ENCODE measurements around the gene STK25.
A peak's percentile ranks its signal among the peaks of the same experiment; 100 is the strongest.

The STK25 gene

DNA sequence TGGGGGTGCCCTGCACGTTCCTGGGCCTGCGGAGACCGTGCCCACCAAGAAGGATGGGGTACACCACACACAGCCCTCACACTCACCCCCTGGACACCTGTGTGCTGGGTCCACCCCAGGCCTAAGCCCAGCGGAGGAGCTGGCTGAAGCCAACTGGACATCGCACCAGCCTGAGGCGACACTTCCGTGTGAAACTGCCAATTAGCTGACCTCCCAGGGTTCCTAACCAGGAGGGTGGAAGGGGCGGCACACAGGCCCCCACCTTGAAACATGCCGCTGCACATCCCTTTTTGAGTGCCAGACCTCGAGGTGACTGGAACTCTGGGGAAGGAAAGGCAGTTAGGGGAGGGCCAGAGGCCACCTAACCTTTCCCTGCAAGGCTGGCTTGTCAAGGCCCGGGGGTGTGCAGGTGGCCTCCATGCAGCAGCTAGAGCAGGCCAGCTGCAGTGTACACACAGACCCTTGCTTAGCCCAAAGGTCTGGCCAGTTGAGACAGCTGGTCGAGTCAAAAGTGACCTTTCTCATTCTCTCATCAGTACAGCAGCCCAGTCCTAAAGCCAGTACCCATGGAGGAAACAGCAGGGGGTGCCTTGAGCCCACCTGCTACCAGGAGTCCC, 4.5 kb downstream of the STK25 start:
- no peak for DNase-seq
- Histone ChIP-seq H3K27me3 (ENCODE audit: insufficient read depth, low read depth, severe bottlenecking) (no peaks in the 10 kb centered on the region), H3K9me3 (ENCODE audit: severe bottlenecking) (no peaks in the 10 kb centered on the region), H3K4me3 (ENCODE audit: low read depth, low read length) (no peak overlapping the region), H3K27ac (peak overlapping the region; percentile 99), H3K36me3 (peaks cover 69% of the 10 kb centered on the region)
- TF ChIP-seq, protein P1, sequence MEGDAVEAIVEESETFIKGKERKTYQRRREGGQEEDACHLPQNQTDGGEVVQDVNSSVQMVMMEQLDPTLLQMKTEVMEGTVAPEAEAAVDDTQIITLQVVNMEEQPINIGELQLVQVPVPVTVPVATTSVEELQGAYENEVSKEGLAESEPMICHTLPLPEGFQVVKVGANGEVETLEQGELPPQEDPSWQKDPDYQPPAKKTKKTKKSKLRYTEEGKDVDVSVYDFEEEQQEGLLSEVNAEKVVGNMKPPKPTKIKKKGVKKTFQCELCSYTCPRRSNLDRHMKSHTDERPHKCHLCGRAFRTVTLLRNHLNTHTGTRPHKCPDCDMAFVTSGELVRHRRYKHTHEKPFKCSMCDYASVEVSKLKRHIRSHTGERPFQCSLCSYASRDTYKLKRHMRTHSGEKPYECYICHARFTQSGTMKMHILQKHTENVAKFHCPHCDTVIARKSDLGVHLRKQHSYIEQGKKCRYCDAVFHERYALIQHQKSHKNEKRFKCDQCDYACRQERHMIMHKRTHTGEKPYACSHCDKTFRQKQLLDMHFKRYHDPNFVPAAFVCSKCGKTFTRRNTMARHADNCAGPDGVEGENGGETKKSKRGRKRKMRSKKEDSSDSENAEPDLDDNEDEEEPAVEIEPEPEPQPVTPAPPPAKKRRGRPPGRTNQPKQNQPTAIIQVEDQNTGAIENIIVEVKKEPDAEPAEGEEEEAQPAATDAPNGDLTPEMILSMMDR (IDR thresholded peaks at IDR 0.05; ENCODE audit: low read depth, low read length) = no peak

DNA sequence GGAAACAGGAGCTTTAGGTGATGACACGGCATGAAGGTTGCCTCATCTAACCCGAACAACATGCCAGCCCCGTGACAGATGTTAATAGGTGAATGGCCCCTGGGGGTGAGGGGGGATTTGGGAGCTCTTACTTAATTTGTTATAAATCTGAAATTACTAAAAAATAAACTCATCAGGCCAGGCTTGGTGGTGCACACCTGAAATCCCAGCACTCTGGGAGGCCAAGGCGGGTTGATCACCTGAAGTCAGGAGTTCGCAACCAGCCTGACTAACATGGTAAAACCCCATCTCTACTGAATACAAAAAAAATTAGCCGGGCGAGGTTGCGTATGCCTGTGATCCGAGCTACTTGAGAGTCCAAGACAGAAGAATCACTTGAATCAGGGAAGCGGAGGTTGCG, 6.1 kb downstream of the STK25 start:
- DNase-seq = no peak
- H3K4me3 ChIP-seq (ENCODE audit: low read depth, low read length) = no peak overlapping the region
- peaks cover 82% of the 10 kb centered on the region for H3K36me3 ChIP-seq
- no peaks in the 10 kb centered on the region for H3K27me3 ChIP-seq (ENCODE audit: insufficient read depth, low read depth, severe bottlenecking)
- TF ChIP-seq, protein P1 (IDR thresholded peaks at IDR 0.05; ENCODE audit: low read depth, low read length) = no peak
- no peak overlapping the region for H3K27ac ChIP-seq
- no peaks in the 10 kb centered on the region for H3K9me3 ChIP-seq (ENCODE audit: severe bottlenecking)

DNA sequence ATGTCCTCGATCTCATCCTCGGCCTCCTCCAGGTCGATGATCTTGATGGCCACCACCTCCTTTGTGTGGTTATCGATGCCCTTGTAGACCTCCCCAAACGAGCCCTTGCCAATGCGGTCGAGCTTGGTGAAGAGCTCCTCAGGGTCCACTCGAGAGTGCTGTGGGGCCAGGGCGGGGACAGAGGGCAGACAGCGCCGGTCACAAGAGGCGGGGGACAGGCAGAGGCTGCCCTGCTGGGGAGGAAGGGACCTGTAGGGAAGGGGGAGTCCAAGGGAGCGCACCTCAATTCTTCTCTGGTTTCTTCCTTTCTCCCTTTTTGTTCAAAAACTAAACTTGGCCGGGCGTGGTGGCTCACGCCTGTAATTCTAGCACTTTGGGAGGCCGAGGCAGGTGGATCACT, 6.8 kb downstream of the STK25 start:
- H3K36me3 ChIP-seq = peaks cover 84% of the 10 kb centered on the region
- no peak for DNase-seq
- TF ChIP-seq, protein P1 (IDR thresholded peaks at IDR 0.05; ENCODE audit: low read depth, low read length) = no peak
- no peak overlapping the region for H3K4me3 ChIP-seq (ENCODE audit: low read depth, low read length)
- no peaks in the 10 kb centered on the region for H3K27me3 ChIP-seq (ENCODE audit: insufficient read depth, low read depth, severe bottlenecking)
- no peak overlapping the region for H3K27ac ChIP-seq
- H3K9me3 ChIP-seq (ENCODE audit: severe bottlenecking) = no peaks in the 10 kb centered on the region

DNA sequence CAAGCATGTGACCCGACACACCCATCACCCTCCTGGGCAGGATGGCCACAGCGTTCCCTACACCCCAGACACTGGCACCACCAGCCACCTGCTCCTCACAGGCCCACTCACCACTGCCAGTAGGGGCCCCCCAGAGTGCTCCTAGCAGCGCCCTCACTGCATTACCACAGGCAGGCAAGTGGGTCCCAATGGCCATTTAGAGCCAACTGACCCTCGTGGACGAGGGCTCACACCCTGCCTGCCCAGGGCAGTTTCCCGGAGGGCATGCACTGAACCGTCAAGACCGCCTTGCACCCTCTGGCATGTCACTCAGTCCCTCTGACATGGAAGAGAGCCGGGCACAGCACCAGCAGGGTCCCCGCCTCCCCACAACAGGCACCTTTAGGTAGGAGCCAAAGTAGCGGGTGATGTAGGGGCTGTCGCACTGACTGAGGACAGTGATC, 7.3 kb downstream of the STK25 start:
- DNase-seq = no peak
- H3K9me3 ChIP-seq (ENCODE audit: severe bottlenecking) = no peaks in the 10 kb centered on the region
- H3K36me3 ChIP-seq = peaks cover 84% of the 10 kb centered on the region
- H3K4me3 ChIP-seq (ENCODE audit: low read depth, low read length) = no peak overlapping the region
- no peak overlapping the region for H3K27ac ChIP-seq
- TF ChIP-seq, protein P1 (IDR thresholded peaks at IDR 0.05; ENCODE audit: low read depth, low read length) = no peak
- no peaks in the 10 kb centered on the region for H3K27me3 ChIP-seq (ENCODE audit: insufficient read depth, low read depth, severe bottlenecking)

DNA sequence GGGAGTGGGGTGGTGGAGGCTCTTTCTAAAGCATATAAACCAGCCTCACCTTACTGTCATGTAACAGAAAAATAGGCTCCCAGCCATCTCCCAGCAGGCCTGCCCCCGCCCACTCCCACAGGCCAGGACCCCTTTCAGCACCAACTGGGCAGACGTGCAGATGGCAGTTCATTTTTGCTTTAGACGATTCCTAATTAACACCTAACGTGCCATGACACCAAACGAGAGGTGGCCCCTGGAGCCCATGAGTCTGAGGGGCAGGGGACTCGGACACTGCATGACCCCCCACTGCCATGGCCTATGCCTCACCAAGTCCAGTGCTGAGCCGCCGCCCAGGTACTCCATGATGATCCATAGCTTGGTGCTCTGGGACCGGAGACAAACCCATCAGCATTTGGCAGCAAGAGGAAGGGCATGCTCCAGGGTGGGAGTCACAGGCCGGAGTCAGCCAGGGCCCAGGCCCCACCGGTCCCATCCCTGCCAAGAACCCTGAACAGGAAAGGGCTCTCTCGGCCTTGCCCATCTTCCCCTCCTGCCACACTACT, 7.9 kb downstream of the STK25 start:
- Histone ChIP-seq H3K4me3 (ENCODE audit: low read depth, low read length) (no peak overlapping the region), H3K36me3 (peaks cover 86% of the 10 kb centered on the region), H3K9me3 (ENCODE audit: severe bottlenecking) (no peaks in the 10 kb centered on the region), H3K27ac (no peak overlapping the region), H3K27me3 (ENCODE audit: insufficient read depth, low read depth, severe bottlenecking) (no peaks in the 10 kb centered on the region)
- TF ChIP-seq, protein P1 (IDR thresholded peaks at IDR 0.05; ENCODE audit: low read depth, low read length) = no peak
- no peak for DNase-seq

DNA sequence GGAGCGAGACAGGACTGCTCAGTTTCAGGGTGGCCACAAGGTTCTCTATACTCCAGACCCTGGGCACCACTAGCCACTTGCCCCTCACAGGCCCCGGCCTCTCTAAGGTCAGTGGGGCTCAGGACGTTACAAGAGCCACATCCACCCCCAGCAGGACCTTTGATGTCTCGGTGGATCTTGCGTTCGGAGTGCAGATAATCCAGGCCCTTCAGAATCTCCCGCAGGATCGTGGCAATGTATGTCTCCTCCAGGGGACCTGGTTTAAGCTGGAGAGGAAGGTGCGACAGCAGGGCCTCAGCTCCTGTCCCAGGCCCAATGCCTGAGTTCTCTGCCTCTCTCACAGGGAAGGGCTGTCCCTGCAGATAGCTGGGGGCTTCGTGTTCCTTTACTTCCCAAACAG, 8.4 kb downstream of the STK25 start:
- no peaks in the 10 kb centered on the region for H3K27me3 ChIP-seq (ENCODE audit: insufficient read depth, low read depth, severe bottlenecking)
- no peak overlapping the region for H3K4me3 ChIP-seq (ENCODE audit: low read depth, low read length)
- H3K36me3 ChIP-seq = peaks cover 88% of the 10 kb centered on the region
- TF ChIP-seq, protein P1 (IDR thresholded peaks at IDR 0.05; ENCODE audit: low read depth, low read length) = no peak
- no peaks in the 10 kb centered on the region for H3K9me3 ChIP-seq (ENCODE audit: severe bottlenecking)
- no peak overlapping the region for H3K27ac ChIP-seq
- DNase-seq = no peak
